Measurements from ENCODE around the gene FBXW12.

The FBXW12 gene

GRCh38 chr3:48352546-48352945, 19.5 kb upstream of the FBXW12 start:
- TF ChIP-seq TAF1 (IDR thresholded peaks at IDR 0.05; ENCODE audit: borderline replicate concordance, insufficient read depth, low read length) (no peak), REST (IDR thresholded peaks at IDR 0.05; ENCODE audit: insufficient read depth in 1 of 2, low read depth in 2 of 2, low read length in 2 of 2) (no peak), FOXP2 (optimal IDR thresholded peaks at IDR 0.05; ENCODE audit: borderline replicate concordance, extremely low read depth, extremely low read length, insufficient read depth) (no peak), SIN3A (IDR thresholded peaks at IDR 0.05; ENCODE audit: borderline replicate concordance, insufficient read depth, low read length) (no peak), POLR2AphosphoS5 (IDR thresholded peaks at IDR 0.05; ENCODE audit: low read depth, low read length) (no peak)

GRCh38 chr3:48353987-48354386, 18.0 kb upstream of the FBXW12 start:
- TF ChIP-seq POLR2AphosphoS5 (IDR thresholded peaks at IDR 0.05; ENCODE audit: low read depth, low read length), result no peak
- no peak for TF ChIP-seq FOXP2 (optimal IDR thresholded peaks at IDR 0.05; ENCODE audit: borderline replicate concordance, extremely low read depth, extremely low read length, insufficient read depth)
- TF ChIP-seq REST (IDR thresholded peaks at IDR 0.05; ENCODE audit: insufficient read depth in 1 of 2, low read depth in 2 of 2, low read length in 2 of 2), result no peak
- TF ChIP-seq SIN3A (IDR thresholded peaks at IDR 0.05; ENCODE audit: borderline replicate concordance, insufficient read depth, low read length), result no peak
- TF ChIP-seq TAF1 (IDR thresholded peaks at IDR 0.05; ENCODE audit: borderline replicate concordance, insufficient read depth, low read length), result no peak

GRCh38 chr3:48356419-48356818, 15.6 kb upstream of the FBXW12 start:
- TF ChIP-seq POLR2AphosphoS5 (IDR thresholded peaks at IDR 0.05; ENCODE audit: low read depth, low read length), result no peak
- TF ChIP-seq REST (IDR thresholded peaks at IDR 0.05; ENCODE audit: insufficient read depth in 1 of 2, low read depth in 2 of 2, low read length in 2 of 2), result no peak
- TF ChIP-seq FOXP2 (optimal IDR thresholded peaks at IDR 0.05; ENCODE audit: borderline replicate concordance, extremely low read depth, extremely low read length, insufficient read depth), result no peak
- no peak for TF ChIP-seq SIN3A (IDR thresholded peaks at IDR 0.05; ENCODE audit: borderline replicate concordance, insufficient read depth, low read length)
- TF ChIP-seq TAF1 (IDR thresholded peaks at IDR 0.05; ENCODE audit: borderline replicate concordance, insufficient read depth, low read length), result no peak

- TF ChIP-seq REST (IDR thresholded peaks at IDR 0.05; ENCODE audit: insufficient read depth in 1 of 2, low read depth in 2 of 2, low read length in 2 of 2) (no peak), TAF1 (IDR thresholded peaks at IDR 0.05; ENCODE audit: borderline replicate concordance, insufficient read depth, low read length) (no peak), FOXP2 (optimal IDR thresholded peaks at IDR 0.05; ENCODE audit: borderline replicate concordance, extremely low read depth, extremely low read length, insufficient read depth) (no peak), SIN3A (IDR thresholded peaks at IDR 0.05; ENCODE audit: borderline replicate concordance, insufficient read depth, low read length) (no peak), POLR2AphosphoS5 (IDR thresholded peaks at IDR 0.05; ENCODE audit: low read depth, low read length) (no peak)
Measured at GRCh38 chr3:48361928-48362327, 10.1 kb upstream of the FBXW12 start.

- TF ChIP-seq POLR2AphosphoS5 (IDR thresholded peaks at IDR 0.05; ENCODE audit: low read depth, low read length), result no peak
- no peak for TF ChIP-seq SIN3A (IDR thresholded peaks at IDR 0.05; ENCODE audit: borderline replicate concordance, insufficient read depth, low read length)
- no peak for TF ChIP-seq FOXP2 (optimal IDR thresholded peaks at IDR 0.05; ENCODE audit: borderline replicate concordance, extremely low read depth, extremely low read length, insufficient read depth)
- no peak for TF ChIP-seq TAF1 (IDR thresholded peaks at IDR 0.05; ENCODE audit: borderline replicate concordance, insufficient read depth, low read length)
- no peak for TF ChIP-seq REST (IDR thresholded peaks at IDR 0.05; ENCODE audit: insufficient read depth in 1 of 2, low read depth in 2 of 2, low read length in 2 of 2)
Measured at GRCh38 chr3:48364840-48365239, 7.2 kb upstream of the FBXW12 start.
